ENCODE measurements around the gene AZU1. TPM values are rescaled to one million over a fixed set of nuclear protein-coding genes. Genes with fewer than 3 reads are reported as not detected.
"Not testable (repeated sequence)": the region's sequence is repeated elsewhere in the genome, so short reads cannot be mapped to it uniquely, and the experiment has no call there.

The AZU1 gene
- polyA plus RNA-seq, 2 donors = not detected

GRCh38 chr19:815079-815774 is 12.4 kb upstream of the AZU1 start:
- 91 to 92% methylated on average over 36 to 47 of the region's 47 CpGs for WGBS, 2 donors
- no peak overlapping the region for H3K4me3 ChIP-seq (ENCODE audit: low read depth in 1 of 2, low read length in 2 of 2)
- no peaks in the 10 kb centered on the region for H3K27me3 ChIP-seq (ENCODE audit: control insufficient read depth in 1 of 2, insufficient read depth in 2 of 2, low read length in 2 of 2)
- peaks cover 3 to 24% of the 10 kb centered on the region in 2 donors for H3K36me3 ChIP-seq (ENCODE audit: control insufficient read depth in 2 of 2, insufficient read depth in 2 of 2, low read length in 1 of 2)
- H3K27ac ChIP-seq (ENCODE audit: low read depth in 2 of 2, low read length in 1 of 2) = no peak overlapping the region
- no peaks in the 10 kb centered on the region for H3K4me1 ChIP-seq (ENCODE audit: control insufficient read depth in 2 of 2, insufficient read depth in 2 of 2, low read length in 1 of 2)
- peaks cover 0 to 2% of the 10 kb centered on the region in 2 donors for H3K9me3 ChIP-seq (ENCODE audit: control insufficient read depth in 2 of 2, insufficient read depth in 1 of 2, low read depth in 1 of 2, low read length in 1 of 2)

GRCh38 chr19:815775-816499 is 11.7 kb upstream of the AZU1 start:
- H3K9me3 ChIP-seq (ENCODE audit: control insufficient read depth in 2 of 2, insufficient read depth in 1 of 2, low read depth in 1 of 2, low read length in 1 of 2) = peaks cover 0 to 2% of the 10 kb centered on the region in 2 donors
- H3K27me3 ChIP-seq (ENCODE audit: control insufficient read depth in 1 of 2, insufficient read depth in 2 of 2, low read length in 2 of 2) = no peaks in the 10 kb centered on the region
- H3K36me3 ChIP-seq (ENCODE audit: control insufficient read depth in 2 of 2, insufficient read depth in 2 of 2, low read length in 1 of 2) = peaks cover under 1 to 18% of the 10 kb centered on the region in 2 donors
- no peak overlapping the region for H3K4me3 ChIP-seq (ENCODE audit: low read depth in 1 of 2, low read length in 2 of 2)
- H3K4me1 ChIP-seq (ENCODE audit: control insufficient read depth in 2 of 2, insufficient read depth in 2 of 2, low read length in 1 of 2) = no peaks in the 10 kb centered on the region
- H3K27ac ChIP-seq (ENCODE audit: low read depth in 2 of 2, low read length in 1 of 2) = no peak overlapping the region
- 93 to 96% methylated on average over 13 of the region's 13 CpGs for WGBS, 2 donors

- Histone ChIP-seq H3K27me3 (ENCODE audit: control insufficient read depth in 1 of 2, insufficient read depth in 2 of 2, low read length in 2 of 2) (peaks cover 0 to 5% of the 10 kb centered on the region in 2 donors), H3K4me3 (ENCODE audit: low read depth in 1 of 2, low read length in 2 of 2) (no peak overlapping the region), H3K36me3 (ENCODE audit: control insufficient read depth in 2 of 2, insufficient read depth in 2 of 2, low read length in 1 of 2) (peaks cover 0 to 16% of the 10 kb centered on the region in 2 donors), H3K9me3 (ENCODE audit: control insufficient read depth in 2 of 2, insufficient read depth in 1 of 2, low read depth in 1 of 2, low read length in 1 of 2) (peaks cover 0 to 2% of the 10 kb centered on the region in 2 donors), H3K27ac (ENCODE audit: low read depth in 2 of 2, low read length in 1 of 2) (no peak overlapping the region), H3K4me1 (ENCODE audit: control insufficient read depth in 2 of 2, insufficient read depth in 2 of 2, low read length in 1 of 2) (no peaks in the 10 kb centered on the region)
- WGBS, 2 donors = 85 to 98% methylated on average over 2 of the region's 2 CpGs
Observed at GRCh38 chr19:816500-816857, 11.2 kb upstream of the AZU1 start.

- H3K27me3 ChIP-seq (ENCODE audit: control insufficient read depth in 1 of 2, insufficient read depth in 2 of 2, low read length in 2 of 2) = peaks cover 0 to 15% of the 10 kb centered on the region in 2 donors
- not testable (repeated sequence) for H3K4me3 ChIP-seq (ENCODE audit: low read depth in 1 of 2, low read length in 2 of 2); H3K36me3 ChIP-seq (ENCODE audit: control insufficient read depth in 2 of 2, insufficient read depth in 2 of 2, low read length in 1 of 2); H3K4me1 ChIP-seq (ENCODE audit: control insufficient read depth in 2 of 2, insufficient read depth in 2 of 2, low read length in 1 of 2); H3K27ac ChIP-seq (ENCODE audit: low read depth in 2 of 2, low read length in 1 of 2); H3K9me3 ChIP-seq (ENCODE audit: control insufficient read depth in 2 of 2, insufficient read depth in 1 of 2, low read depth in 1 of 2, low read length in 1 of 2)
- 89 to 96% methylated on average over 5 of the region's 5 CpGs for WGBS, 2 donors
Observed at GRCh38 chr19:820212-820611, 7.4 kb upstream of the AZU1 start.

- peaks cover 0 to 15% of the 10 kb centered on the region in 2 donors for H3K27me3 ChIP-seq (ENCODE audit: control insufficient read depth in 1 of 2, insufficient read depth in 2 of 2, low read length in 2 of 2)
- H3K27ac ChIP-seq (ENCODE audit: low read depth in 2 of 2, low read length in 1 of 2) = no peak overlapping the region
- no peaks in the 10 kb centered on the region for H3K36me3 ChIP-seq (ENCODE audit: control insufficient read depth in 2 of 2, insufficient read depth in 2 of 2, low read length in 1 of 2)
- H3K9me3 ChIP-seq (ENCODE audit: control insufficient read depth in 2 of 2, insufficient read depth in 1 of 2, low read depth in 1 of 2, low read length in 1 of 2) = no peaks in the 10 kb centered on the region
- H3K4me3 ChIP-seq (ENCODE audit: low read depth in 1 of 2, low read length in 2 of 2) = peak overlapping the region in 1 of 2 donors; percentile 5
- H3K4me1 ChIP-seq (ENCODE audit: control insufficient read depth in 2 of 2, insufficient read depth in 2 of 2, low read length in 1 of 2) = no peaks in the 10 kb centered on the region
- 2% methylated on average over 29 to 64 of the region's 64 CpGs for WGBS, 2 donors
Observed at GRCh38 chr19:821231-821824, 6.3 kb upstream of the AZU1 start.

GRCh38 chr19:821825-822503 is 5.7 kb upstream of the AZU1 start, which contains the start of gene PLPPR3:
Gene PLPPR3, minus strand, starts transcription at chr19:821955. Its CDS starts 396 bp downstream, at chr19:821559.
- WGBS, 2 donors = 1 to 3% methylated on average over 27 to 86 of the region's 86 CpGs
- H3K27ac ChIP-seq (ENCODE audit: low read depth in 2 of 2, low read length in 1 of 2) = no peak within 1 kb of the TSS
- no peaks in the 10 kb centered on the region for H3K9me3 ChIP-seq (ENCODE audit: control insufficient read depth in 2 of 2, insufficient read depth in 1 of 2, low read depth in 1 of 2, low read length in 1 of 2)
- H3K36me3 ChIP-seq (ENCODE audit: control insufficient read depth in 2 of 2, insufficient read depth in 2 of 2, low read length in 1 of 2) = no peaks in the 10 kb centered on the region
- H3K4me3 ChIP-seq (ENCODE audit: low read depth in 1 of 2, low read length in 2 of 2) = peak within 1 kb of the TSS in 1 of 2 donors; percentile 5
- H3K27me3 ChIP-seq (ENCODE audit: control insufficient read depth in 1 of 2, insufficient read depth in 2 of 2, low read length in 2 of 2) = peaks cover 0 to 15% of the 10 kb centered on the region in 2 donors
- H3K4me1 ChIP-seq (ENCODE audit: control insufficient read depth in 2 of 2, insufficient read depth in 2 of 2, low read length in 1 of 2) = no peaks in the 10 kb centered on the region

- WGBS, 2 donors = 55 to 56% methylated on average over 12 of the region's 12 CpGs
Observed at GRCh38 chr19:823565-824121, 4.0 kb upstream of the AZU1 start.

GRCh38 chr19:824885-825284 is 2.8 kb upstream of the AZU1 start:
- Histone ChIP-seq H3K27ac (ENCODE audit: low read depth in 2 of 2, low read length in 1 of 2) (no peak overlapping the region), H3K27me3 (ENCODE audit: control insufficient read depth in 1 of 2, insufficient read depth in 2 of 2, low read length in 2 of 2) (peaks cover 0 to 15% of the 10 kb centered on the region in 2 donors), H3K9me3 (ENCODE audit: control insufficient read depth in 2 of 2, insufficient read depth in 1 of 2, low read depth in 1 of 2, low read length in 1 of 2) (no peaks in the 10 kb centered on the region), H3K4me1 (ENCODE audit: control insufficient read depth in 2 of 2, insufficient read depth in 2 of 2, low read length in 1 of 2) (no peaks in the 10 kb centered on the region), H3K4me3 (ENCODE audit: low read depth in 1 of 2, low read length in 2 of 2) (no peak overlapping the region), H3K36me3 (ENCODE audit: control insufficient read depth in 2 of 2, insufficient read depth in 2 of 2, low read length in 1 of 2) (no peaks in the 10 kb centered on the region)
- WGBS, 2 donors = 73 to 74% methylated on average over 15 of the region's 15 CpGs

More at GRCh38 chr19:823565-824121, 4.0 kb upstream of the AZU1 start:
- Histone ChIP-seq H3K27me3 (ENCODE audit: control insufficient read depth in 1 of 2, insufficient read depth in 2 of 2, low read length in 2 of 2) (peaks cover 0 to 15% of the 10 kb centered on the region in 2 donors), H3K4me1 (ENCODE audit: control insufficient read depth in 2 of 2, insufficient read depth in 2 of 2, low read length in 1 of 2) (no peaks in the 10 kb centered on the region), H3K36me3 (ENCODE audit: control insufficient read depth in 2 of 2, insufficient read depth in 2 of 2, low read length in 1 of 2) (no peaks in the 10 kb centered on the region), H3K27ac (ENCODE audit: low read depth in 2 of 2, low read length in 1 of 2) (no peak overlapping the region), H3K4me3 (ENCODE audit: low read depth in 1 of 2, low read length in 2 of 2) (no peak overlapping the region), H3K9me3 (ENCODE audit: control insufficient read depth in 2 of 2, insufficient read depth in 1 of 2, low read depth in 1 of 2, low read length in 1 of 2) (no peaks in the 10 kb centered on the region)

Measured in esophagus (tissue), 2 donors.